Embryonic facial prominence (tissue), 1 donor: ENCODE results near the gene BTBD7.
"Not testable (repeated sequence)": the region's sequence is repeated elsewhere in the genome, so short reads cannot be mapped to it uniquely, and the experiment has no call there.

Experiments
- DNase-seq: peaks from one replicate; pipeline ENCODE4 v3.0.0-alpha.2; 2016; ENCODE audit errors: extremely low spot score

Gene BTBD7

GRCh38 chr14:93246534-93246933 is 86.3 kb downstream of the BTBD7 start:
- DNase-seq, result no peak

GRCh38 chr14:93245764-93246420 is 86.9 kb downstream of the BTBD7 start:
- DNase-seq, result no peak

GRCh38 chr14:93240678-93241000 is 92.2 kb downstream of the BTBD7 start:
- DNase-seq, result no peak

GRCh38 chr14:93239869-93240677 is 92.8 kb downstream of the BTBD7 start:
- DNase-seq, result no peak

GRCh38 chr14:93234798-93235197 is 98.0 kb downstream of the BTBD7 start:
- no peak for DNase-seq

- DNase-seq, result not testable (repeated sequence)
These were observed 99.8 kb downstream of the BTBD7 start for GRCh38 chr14:93233078-93233477.

GRCh38 chr14:93232159-93232558 is 100.7 kb downstream of the BTBD7 start:
- DNase-seq, result no peak

GRCh38 chr14:93231129-93231979 is 101.5 kb downstream of the BTBD7 start:
- no peak for DNase-seq

- no peak for DNase-seq
These were observed 102.3 kb downstream of the BTBD7 start for GRCh38 chr14:93230539-93230938.

- DNase-seq, result no peak
These were observed 104.3 kb downstream of the BTBD7 start for GRCh38 chr14:93228550-93228949.

GRCh38 chr14:93223565-93223964 is 109.3 kb downstream of the BTBD7 start:
- no peak for DNase-seq

- no peak for DNase-seq
These were observed 112.3 kb downstream of the BTBD7 start for GRCh38 chr14:93220509-93220908.

- DNase-seq, result no peak
These were observed 113.6 kb downstream of the BTBD7 start for GRCh38 chr14:93219103-93219726.

- no peak for DNase-seq
These were observed 118.2 kb downstream of the BTBD7 start for GRCh38 chr14:93214598-93214997.

- DNase-seq, result no peak
These were observed 120.4 kb downstream of the BTBD7 start for GRCh38 chr14:93212432-93212831.

GRCh38 chr14:93207468-93208308 is 125.1 kb downstream of the BTBD7 start:
- no peak for DNase-seq

GRCh38 chr14:93206793-93207467 is 125.9 kb downstream of the BTBD7 start, which contains the start of the genes GON7 and UBR7:
TSS of gene GON7 (minus strand) at chr14:93207065. CDS start at chr14:93207037, 28 bp downstream.
TSS of gene UBR7 (plus strand) at chr14:93207256. CDS start at chr14:93207292, 36 bp downstream.
- DNase-seq, result peak; percentile 80

- DNase-seq, result no peak
These were observed 131.6 kb downstream of the BTBD7 start for GRCh38 chr14:93201155-93201704.

GRCh38 chr14:93200553-93200952 is 132.3 kb downstream of the BTBD7 start:
- no peak for DNase-seq

GRCh38 chr14:93199031-93199430 is 133.8 kb downstream of the BTBD7 start:
- no peak for DNase-seq
